ENCODE measurements around the gene BANP.

DNA sequence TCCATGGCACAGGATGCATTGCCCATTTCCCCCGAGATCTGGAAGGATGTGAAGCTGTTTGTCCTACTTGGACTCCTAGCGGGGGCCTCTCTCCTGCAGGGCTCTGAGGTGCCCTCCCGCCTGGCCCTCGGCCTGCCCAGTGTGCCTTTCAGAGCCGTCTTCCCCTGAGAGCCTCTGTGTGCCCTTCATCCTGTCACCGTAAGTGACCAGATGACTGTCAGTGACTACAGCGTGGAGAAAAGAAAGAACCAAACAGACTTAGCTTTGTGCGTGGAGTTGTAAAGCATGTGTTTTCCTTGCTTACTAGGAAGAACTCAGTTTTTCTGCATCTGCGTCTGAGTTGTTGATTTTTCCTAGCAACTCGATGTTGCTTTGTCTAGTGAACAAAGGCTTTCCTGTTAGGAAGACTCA lies 56.1 kb downstream of the BANP start:
- TF ChIP-seq, protein P1, sequence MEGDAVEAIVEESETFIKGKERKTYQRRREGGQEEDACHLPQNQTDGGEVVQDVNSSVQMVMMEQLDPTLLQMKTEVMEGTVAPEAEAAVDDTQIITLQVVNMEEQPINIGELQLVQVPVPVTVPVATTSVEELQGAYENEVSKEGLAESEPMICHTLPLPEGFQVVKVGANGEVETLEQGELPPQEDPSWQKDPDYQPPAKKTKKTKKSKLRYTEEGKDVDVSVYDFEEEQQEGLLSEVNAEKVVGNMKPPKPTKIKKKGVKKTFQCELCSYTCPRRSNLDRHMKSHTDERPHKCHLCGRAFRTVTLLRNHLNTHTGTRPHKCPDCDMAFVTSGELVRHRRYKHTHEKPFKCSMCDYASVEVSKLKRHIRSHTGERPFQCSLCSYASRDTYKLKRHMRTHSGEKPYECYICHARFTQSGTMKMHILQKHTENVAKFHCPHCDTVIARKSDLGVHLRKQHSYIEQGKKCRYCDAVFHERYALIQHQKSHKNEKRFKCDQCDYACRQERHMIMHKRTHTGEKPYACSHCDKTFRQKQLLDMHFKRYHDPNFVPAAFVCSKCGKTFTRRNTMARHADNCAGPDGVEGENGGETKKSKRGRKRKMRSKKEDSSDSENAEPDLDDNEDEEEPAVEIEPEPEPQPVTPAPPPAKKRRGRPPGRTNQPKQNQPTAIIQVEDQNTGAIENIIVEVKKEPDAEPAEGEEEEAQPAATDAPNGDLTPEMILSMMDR (conservative IDR thresholded peaks at IDR 0.05; ENCODE audit: low read length), result no peak
- TF ChIP-seq EZH2phosphoT487 (IDR thresholded peaks at IDR 0.05; ENCODE audit: borderline replicate concordance, low read depth, low read length), result no peak
